CD14-positive monocyte (primary cell): ENCODE results near the gene SMYD3. TPM values are rescaled to one million over a fixed set of nuclear protein-coding genes. Genes with fewer than 3 reads are reported as not detected.

Source experiments
- DNase-seq, 3 donors: peaks; one replicate each; pipeline ENCODE4 v3.0.0-alpha.2; 2011 to 2022
- H2AFZ ChIP-seq: 2 replicates; pipeline ENCODE4 v1.6.0; 2012; ENCODE audit warnings: mild to moderate bottlenecking, low read depth, low read length, inconsistent platforms; ENCODE audit not compliant: insufficient read depth, poor library complexity, severe bottlenecking
- H3K27ac ChIP-seq, 2 donors: 1 replicate in 1 of 2; 2 replicates in 1 of 2; pipeline ENCODE4 v1.5.1; 2012 to 2013; ENCODE audit warnings: low read length in 2 of 2, control low read depth in 1 of 2, inconsistent platforms in 1 of 2, low read depth in 1 of 2, mild to moderate bottlenecking in 1 of 2
- H3K27me3 ChIP-seq, 2 donors: one replicate each; pipeline versions ENCODE4 v1.6.0 to v1.6.1; 2011 to 2013; ENCODE audit warnings: low read length in 2 of 2; ENCODE audit not compliant: control insufficient read depth in 2 of 2, insufficient read depth in 2 of 2
- H3K36me3 ChIP-seq, 2 donors: replicated peaks in 1 of 2; 1 replicate in 1 of 2; 2 replicates in 1 of 2; pipeline versions ENCODE4 v1.5.1 to v1.6.1; 2012 to 2013; ENCODE audit warnings: low read length in 2 of 2, control low read depth in 1 of 2, inconsistent platforms in 1 of 2, mild to moderate bottlenecking in 1 of 2; ENCODE audit not compliant: insufficient read depth in 2 of 2, control insufficient read depth in 1 of 2
- H3K4me1 ChIP-seq, 2 donors: 1 replicate in 1 of 2; 2 replicates in 1 of 2; pipeline versions ENCODE4 v1.5.1 to v1.6.1; 2012 to 2013; ENCODE audit warnings: low read length in 2 of 2, control low read depth in 1 of 2, inconsistent platforms in 1 of 2, mild to moderate bottlenecking in 1 of 2, moderate library complexity in 1 of 2; ENCODE audit not compliant: insufficient read depth in 2 of 2, control insufficient read depth in 1 of 2
- H3K4me2 ChIP-seq: replicated peaks from 2 replicates; pipeline ENCODE3; 2012; ENCODE audit warnings: low read length, moderate library complexity, mild to moderate bottlenecking; ENCODE audit not compliant: poor library complexity, severe bottlenecking; ENCODE audit errors: extremely low read depth
- H3K4me3 ChIP-seq, 3 experiments: fragments of 200-600 bp in 1 of 3; sonication (generic) in 1 of 3; replicated peaks in 1 of 3; 1 replicate in 2 of 3; 2 replicates in 1 of 3; pipeline ENCODE4 v1.5.1; 2011 to 2013; ENCODE audit warnings: low read length in 3 of 3, mild to moderate bottlenecking in 3 of 3, control low read depth in 2 of 3, low read depth in 2 of 3, inconsistent platforms in 1 of 3, moderate library complexity in 1 of 3
- H3K79me2 ChIP-seq: 2 replicates; pipeline ENCODE4 v1.6.0; 2012; ENCODE audit warnings: mild to moderate bottlenecking, control low read depth, inconsistent platforms, low read length, moderate library complexity; ENCODE audit not compliant: insufficient read depth
- H3K9ac ChIP-seq: 2 replicates; pipeline ENCODE4 v1.6.0; 2017; ENCODE audit warnings: low read length, mild to moderate bottlenecking; ENCODE audit not compliant: insufficient read depth, poor library complexity, severe bottlenecking
- H3K9me3 ChIP-seq, 2 donors: replicated peaks in 1 of 2; 1 replicate in 1 of 2; 2 replicates in 1 of 2; pipeline versions ENCODE4 v1.5.1 to v1.6.1; 2012 to 2013; ENCODE audit warnings: low read length in 2 of 2, control low read depth in 1 of 2; ENCODE audit not compliant: control insufficient read depth in 1 of 2, insufficient read depth in 1 of 2
- H4K20me1 ChIP-seq: 2 replicates; pipeline ENCODE4 v1.6.0; 2012; ENCODE audit warnings: mild to moderate bottlenecking, low read length, control low read depth, moderate library complexity; ENCODE audit not compliant: insufficient read depth
- H3K27ac Mint-ChIP-seq, 7 donors: one replicate each; pipeline ENCODE4 v1.8.0; 2020; ENCODE audit warnings: mild to moderate bottlenecking in 7 of 7, mixed read lengths in 7 of 7, moderate library complexity in 6 of 7, inconsistent platforms in 2 of 7
- H3K27me3 Mint-ChIP-seq, 3 donors: one replicate each; pipeline ENCODE4 v1.8.0; 2021 to 2022; ENCODE audit warnings: low read depth in 3 of 3, mild to moderate bottlenecking in 3 of 3, mixed read lengths in 3 of 3, moderate library complexity in 3 of 3, inconsistent platforms in 1 of 3
- H3K36me3 Mint-ChIP-seq, 2 donors: one replicate each; pipeline ENCODE4 v1.8.0; 2020; ENCODE audit warnings: mixed read lengths in 2 of 2, inconsistent platforms in 1 of 2, mild to moderate bottlenecking in 1 of 2
- H3K4me1 Mint-ChIP-seq: one replicate; pipeline ENCODE4 v1.8.0; 2020; ENCODE audit warnings: mild to moderate bottlenecking, mixed read lengths
- H3K4me3 Mint-ChIP-seq, 2 donors: one replicate each; pipeline ENCODE4 v1.8.0; 2020; ENCODE audit warnings: mild to moderate bottlenecking in 2 of 2, mixed read lengths in 2 of 2, moderate library complexity in 1 of 2
- H3K9me3 Mint-ChIP-seq, 7 donors: one replicate each; pipeline ENCODE4 v1.8.0; 2020 to 2022; ENCODE audit warnings: mixed read lengths in 7 of 7, mild to moderate bottlenecking in 6 of 7, moderate library complexity in 6 of 7, inconsistent platforms in 2 of 7
- WGBS: methylation state at CpG from one replicate; pipeline ENCODE4 v1.1.5; 2013; ENCODE audit warnings: missing lambda C conversion rate; ENCODE audit not compliant: insufficient coverage; 5-methylcytosine and 5-hydroxymethylcytosine counted together
- intact Hi-C, 2 donors: fragments of 100-400 bp; cut with micrococcal nuclease; formaldehyde crosslinking; loops; one replicate each; pipeline versions ENCODE4 v1.15.0 to v1.15.1; 2023
- polyA plus RNA-seq, 3 donors: library from polyadenylated mRNA; depleted of rRNA in 1 of 3; unstranded in 2 of 3; stranded (reverse) in 1 of 3; fragments of 300-500 nt in 2 of 3; fragments of >200 nt in 1 of 3; fragmentation: Illumina TruSeq in 2 of 3; gene quantifications; 1 replicate in 2 of 3; 2 replicates in 1 of 3; pipeline ENCODE4 v1.2.3, GENCODE V29; 2012 to 2021
- TF ChIP-seq, protein P1 (sequence below): fragments of 200-600 bp; IDR thresholded peaks from one replicate; pipeline ENCODE4 v1.8.0; 2022; ENCODE audit warnings: antibody characterized with exemption, mild to moderate bottlenecking

SMYD3 gene
- polyA plus RNA-seq, 3 donors = 2.7 to 8.4 (median 4.0) TPM

DNA sequence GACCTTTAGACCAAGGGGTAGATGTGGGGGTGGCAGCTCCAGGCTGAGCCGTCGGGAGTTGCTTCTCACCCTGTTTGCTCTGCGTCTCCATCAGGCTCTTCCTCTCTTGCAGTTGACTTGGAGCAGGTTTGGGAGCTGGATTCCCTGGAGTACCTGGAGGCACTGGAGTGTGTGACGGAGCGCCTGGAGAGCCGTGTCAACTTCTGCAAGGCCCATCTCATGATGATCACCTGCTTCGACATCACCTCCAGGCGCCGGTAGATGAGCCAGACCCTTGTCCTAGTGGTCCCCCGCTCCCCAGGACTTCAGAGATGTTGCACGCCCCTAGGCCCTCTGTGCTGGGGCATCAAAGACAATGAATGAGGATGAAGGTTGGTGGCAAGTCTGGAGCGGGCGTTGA is 804.7 kb downstream of the SMYD3 start:
- Mint-ChIP-seq H3K27me3 (peaks cover 0 to 6% (median 6%) of the 10 kb centered on the region in 3 donors), H3K4me1 (peaks cover 4% of the 10 kb centered on the region), H3K4me3 (no peak overlapping the region), H3K36me3 (peaks cover 0 to 3% of the 10 kb centered on the region in 2 donors), H3K27ac (no peak overlapping the region), H3K9me3 (peaks cover 0 to 2% (median 0%) of the 10 kb centered on the region in 7 donors)
- H3K36me3 ChIP-seq = no peaks in the 10 kb centered on the region
- no peak overlapping the region for H3K4me3 ChIP-seq
- no peaks in the 10 kb centered on the region for H3K9me3 ChIP-seq
- no peaks in the 10 kb centered on the region for H3K79me2 ChIP-seq
- no peaks in the 10 kb centered on the region for H3K4me1 ChIP-seq
- H3K27me3 ChIP-seq = no peaks in the 10 kb centered on the region
- H3K27ac ChIP-seq = no peak overlapping the region
- TF ChIP-seq, protein P1, sequence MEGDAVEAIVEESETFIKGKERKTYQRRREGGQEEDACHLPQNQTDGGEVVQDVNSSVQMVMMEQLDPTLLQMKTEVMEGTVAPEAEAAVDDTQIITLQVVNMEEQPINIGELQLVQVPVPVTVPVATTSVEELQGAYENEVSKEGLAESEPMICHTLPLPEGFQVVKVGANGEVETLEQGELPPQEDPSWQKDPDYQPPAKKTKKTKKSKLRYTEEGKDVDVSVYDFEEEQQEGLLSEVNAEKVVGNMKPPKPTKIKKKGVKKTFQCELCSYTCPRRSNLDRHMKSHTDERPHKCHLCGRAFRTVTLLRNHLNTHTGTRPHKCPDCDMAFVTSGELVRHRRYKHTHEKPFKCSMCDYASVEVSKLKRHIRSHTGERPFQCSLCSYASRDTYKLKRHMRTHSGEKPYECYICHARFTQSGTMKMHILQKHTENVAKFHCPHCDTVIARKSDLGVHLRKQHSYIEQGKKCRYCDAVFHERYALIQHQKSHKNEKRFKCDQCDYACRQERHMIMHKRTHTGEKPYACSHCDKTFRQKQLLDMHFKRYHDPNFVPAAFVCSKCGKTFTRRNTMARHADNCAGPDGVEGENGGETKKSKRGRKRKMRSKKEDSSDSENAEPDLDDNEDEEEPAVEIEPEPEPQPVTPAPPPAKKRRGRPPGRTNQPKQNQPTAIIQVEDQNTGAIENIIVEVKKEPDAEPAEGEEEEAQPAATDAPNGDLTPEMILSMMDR = no peak
- no peak for DNase-seq
- WGBS = 99% methylated on average over 8 of the region's 13 CpGs
- no peak overlapping the region for H2AFZ ChIP-seq
- no peak overlapping the region for H3K9ac ChIP-seq
- H4K20me1 ChIP-seq = no peaks in the 10 kb centered on the region
- no peak overlapping the region for H3K4me2 ChIP-seq
- intact Hi-C loops = no loop called here

DNA sequence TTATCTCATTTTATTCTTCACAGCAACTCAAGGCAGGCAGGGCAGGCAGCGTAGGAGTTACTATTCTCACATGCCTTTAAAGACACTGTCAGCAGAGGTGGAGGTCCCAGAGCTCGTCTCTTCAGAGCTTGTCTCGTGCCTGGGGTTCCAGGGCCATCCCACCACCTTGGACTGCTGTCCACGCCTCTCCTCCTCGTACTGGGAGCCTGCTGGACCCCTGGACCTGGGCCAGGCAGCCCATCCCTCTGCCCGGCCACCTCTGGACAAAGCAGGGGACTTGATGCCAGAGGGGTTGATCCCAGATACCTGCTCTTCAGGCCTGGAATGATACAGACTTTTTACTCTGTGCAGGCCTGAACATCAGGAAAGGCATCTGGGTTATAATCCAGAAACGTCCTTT is 805.4 kb downstream of the SMYD3 start:
- Histone ChIP-seq H3K9ac (no peak overlapping the region), H3K4me2 (no peak overlapping the region), H4K20me1 (no peaks in the 10 kb centered on the region), H3K36me3 (no peaks in the 10 kb centered on the region), H3K79me2 (no peaks in the 10 kb centered on the region), H3K27ac (no peak overlapping the region), H3K4me1 (no peaks in the 10 kb centered on the region), H2AFZ (no peak overlapping the region), H3K27me3 (no peaks in the 10 kb centered on the region), H3K9me3 (no peaks in the 10 kb centered on the region), H3K4me3 (no peak overlapping the region)
- Mint-ChIP-seq H3K27me3 (peaks cover 0 to 6% (median 6%) of the 10 kb centered on the region in 3 donors), H3K4me3 (no peak overlapping the region), H3K4me1 (peaks cover 4% of the 10 kb centered on the region), H3K36me3 (peaks cover 0 to 3% of the 10 kb centered on the region in 2 donors), H3K27ac (no peak overlapping the region), H3K9me3 (peaks cover 0 to 4% (median 0%) of the 10 kb centered on the region in 7 donors)
- TF ChIP-seq, protein P1 = no peak
- no peak for DNase-seq
- 97% methylated on average over 6 of the region's 7 CpGs for WGBS
- intact Hi-C loops = no loop called here
